IMR-90 (cell line): ENCODE results near the gene PCED1B. TPM values are rescaled to one million over a fixed set of nuclear protein-coding genes. Genes with fewer than 3 reads are reported as not detected.

Source experiments
- ATAC-seq: fragments of 200-7000 bp; cut with Tn5 transposase; 2 replicates; pipeline ENCODE4 v1.9.1; 2020; ENCODE audit warnings: low read depth, mild to moderate bottlenecking, moderate library complexity
- BruUV-seq: library from RNA; stranded (reverse); fragments of 400-500 nt; replicated peaks from 2 replicates; lab custom pipeline; 2021; lab: Mats Ljungman, UMichigan
- CTCF ChIA-PET: fragments of 300-600 bp; formaldehyde crosslinking; extraction: SDS; loops from one replicate; lab custom pipeline; 2021; ENCODE audit warnings: antibody characterized with exemption; lab: Yijun Ruan, JAX
- POLR2A ChIA-PET: fragments of 300-600 bp; sonication (Branson Sonifier 250); formaldehyde crosslinking; loops from one replicate; lab custom pipeline; 2022; ENCODE audit warnings: antibody characterized with exemption; ENCODE audit not compliant: unreplicated experiment; lab: Charles Lee
- DNase-seq: peaks from one replicate; pipeline ENCODE4 v3.0.0; 2013
- H2AFZ ChIP-seq: replicated peaks from 2 replicates; pipeline ENCODE3; 2013; ENCODE audit warnings: low read length, mild to moderate bottlenecking; ENCODE audit not compliant: poor library complexity
- H2AK5ac ChIP-seq: 2 replicates; pipeline ENCODE4 v1.6.1; 2013; ENCODE audit warnings: low read depth, low read length, inconsistent platforms
- H2AK9ac ChIP-seq: replicated peaks from 2 replicates; pipeline ENCODE3; 2013; ENCODE audit warnings: mild to moderate bottlenecking, low read depth, low read length, moderate library complexity; ENCODE audit not compliant: poor library complexity
- H2BK120ac ChIP-seq: 2 replicates; pipeline ENCODE4 v1.6.1; 2013; ENCODE audit warnings: low read depth, low read length, inconsistent platforms
- H2BK15ac ChIP-seq: 3 replicates; pipeline ENCODE4 v1.6.1; 2013; ENCODE audit warnings: low read depth, low read length, inconsistent platforms
- H2BK20ac ChIP-seq: 2 replicates; pipeline ENCODE4 v1.6.1; 2013; ENCODE audit warnings: low read depth, mild to moderate bottlenecking, inconsistent platforms, low read length, moderate library complexity
- H2BK5ac ChIP-seq: 2 replicates; pipeline ENCODE4 v1.6.1; 2013; ENCODE audit warnings: mild to moderate bottlenecking, low read depth, low read length, inconsistent platforms; ENCODE audit not compliant: poor library complexity, severe bottlenecking
- H3K14ac ChIP-seq: replicated peaks from 2 replicates; pipeline ENCODE4 v1.6.1; 2013; ENCODE audit warnings: low read depth, low read length, inconsistent platforms
- H3K18ac ChIP-seq: 2 replicates; pipeline ENCODE4 v1.6.1; 2013; ENCODE audit warnings: low read depth, low read length, control low read depth
- H3K23ac ChIP-seq: 2 replicates; pipeline ENCODE4 v1.6.1; 2013; ENCODE audit warnings: low read depth, low read length, inconsistent platforms
- H3K27ac ChIP-seq: 2 replicates; pipeline ENCODE4 v1.5.1; 2013; ENCODE audit warnings: mild to moderate bottlenecking, control low read depth, low read length; ENCODE audit not compliant: insufficient read depth
- H3K27me3 ChIP-seq: 2 replicates; pipeline ENCODE4 v1.6.1; 2013; ENCODE audit warnings: low read length; ENCODE audit not compliant: control insufficient read depth, insufficient read depth
- H3K36me3 ChIP-seq: 2 replicates; pipeline ENCODE4 v1.6.1; 2013; ENCODE audit warnings: low read length, mixed read lengths; ENCODE audit not compliant: control insufficient read depth, insufficient read depth
- H3K4ac ChIP-seq: 2 replicates; pipeline ENCODE4 v1.6.1; 2013; ENCODE audit warnings: low read depth, low read length, inconsistent platforms
- H3K4me1 ChIP-seq: 2 replicates; pipeline ENCODE4 v1.6.1; 2013; ENCODE audit warnings: low read length, mixed read lengths; ENCODE audit not compliant: control insufficient read depth, insufficient read depth
- H3K4me2 ChIP-seq: 2 replicates; pipeline ENCODE4 v1.6.1; 2013; ENCODE audit warnings: low read depth, mild to moderate bottlenecking, control low read depth, low read length, moderate library complexity
- H3K4me3 ChIP-seq: 2 replicates; pipeline ENCODE4 v1.5.1; 2013; ENCODE audit warnings: low read depth, mild to moderate bottlenecking, control low read depth, low read length, moderate library complexity; ENCODE audit not compliant: insufficient read depth
- H3K56ac ChIP-seq: 2 replicates; pipeline ENCODE4 v1.6.1; 2013; ENCODE audit warnings: low read length, inconsistent platforms; ENCODE audit not compliant: insufficient read depth; ENCODE audit errors: extremely low read depth
- H3K79me1 ChIP-seq, 2 experiments: 2 replicates each; pipeline ENCODE4 v1.6.1; 2013; ENCODE audit warnings: low read length in 2 of 2, inconsistent platforms in 1 of 2, low read depth in 1 of 2
- H3K9ac ChIP-seq: 2 replicates; pipeline ENCODE4 v1.6.1; 2013; ENCODE audit warnings: low read depth, low read length, control low read depth
- H3K9me1 ChIP-seq: 2 replicates; pipeline ENCODE4 v1.6.1; 2013; ENCODE audit warnings: low read length, inconsistent platforms; ENCODE audit not compliant: insufficient read depth
- H3K9me3 ChIP-seq: 2 replicates; pipeline ENCODE4 v1.6.1; 2013; ENCODE audit warnings: low read length; ENCODE audit not compliant: control insufficient read depth, insufficient read depth
- H4K20me1 ChIP-seq: 2 replicates; pipeline ENCODE4 v1.6.1; 2013; ENCODE audit warnings: low read length, inconsistent platforms; ENCODE audit not compliant: insufficient read depth
- H4K5ac ChIP-seq: 2 replicates; pipeline ENCODE4 v1.6.1; 2013; ENCODE audit warnings: mild to moderate bottlenecking, low read depth, low read length, control low read depth
- H4K8ac ChIP-seq, 2 experiments: 2 replicates each; pipeline ENCODE4 v1.6.1; 2013; ENCODE audit warnings: low read depth in 2 of 2, low read length in 2 of 2, control low read depth in 1 of 2, inconsistent platforms in 1 of 2
- H4K91ac ChIP-seq: 2 replicates; pipeline ENCODE4 v1.6.1; 2013; ENCODE audit warnings: low read depth, low read length, inconsistent platforms; ENCODE audit not compliant: insufficient read depth
- BHLHE40 ChIP-seq: fragments of 150-350 bp; IDR thresholded peaks from 2 replicates; pipeline ENCODE4 v1.6.1; 2016; ENCODE audit warnings: mild to moderate bottlenecking, low read depth, low read length
- CEBPB ChIP-seq: IDR thresholded peaks from 2 replicates; pipeline ENCODE4 v1.6.1; 2012; ENCODE audit warnings: low read depth, low read length, improper control_type of control experiment
- CHD1 ChIP-seq: IDR thresholded peaks from 2 replicates; pipeline ENCODE4 v1.6.1; 2012; ENCODE audit warnings: low read depth, low read length, improper control_type of control experiment
- CTCF ChIP-seq: conservative IDR thresholded peaks from 2 replicates; pipeline ENCODE4 v1.5.1; 2012; ENCODE audit warnings: mild to moderate bottlenecking, low read depth, low read length, improper control_type of control experiment
- ELK1 ChIP-seq: fragments of 150-350 bp; IDR thresholded peaks from 2 replicates; pipeline ENCODE4 v1.6.1; 2016; ENCODE audit warnings: low read depth, mild to moderate bottlenecking, low read length, moderate library complexity, borderline replicate concordance
- FOS ChIP-seq: fragments of 150-350 bp; IDR thresholded peaks from 2 replicates; pipeline ENCODE4 v1.6.1; 2016; ENCODE audit warnings: low read depth, low read length
- MAFK ChIP-seq: IDR thresholded peaks from 2 replicates; pipeline ENCODE4 v1.6.1; 2012; ENCODE audit warnings: low read depth, low read length, improper control_type of control experiment
- MAZ ChIP-seq: IDR thresholded peaks from 2 replicates; pipeline ENCODE4 v1.6.1; 2012; ENCODE audit warnings: low read depth, mild to moderate bottlenecking, low read length, improper control_type of control experiment, moderate library complexity, borderline replicate concordance
- MXI1 ChIP-seq: IDR thresholded peaks from 2 replicates; pipeline ENCODE4 v1.6.1; 2012; ENCODE audit warnings: low read depth, mild to moderate bottlenecking, low read length, moderate library complexity, borderline replicate concordance
- NFE2L2 ChIP-seq: fragments of 150-350 bp; IDR thresholded peaks from 2 replicates; pipeline ENCODE4 v1.6.1; 2016; ENCODE audit warnings: low read depth, mild to moderate bottlenecking, low read length
- POLR2A ChIP-seq: IDR thresholded peaks from 2 replicates; pipeline ENCODE4 v1.6.1; 2012; ENCODE audit warnings: mild to moderate bottlenecking, low read depth, low read length
- RAD21 ChIP-seq: IDR thresholded peaks from 2 replicates; pipeline ENCODE4 v1.6.1; 2012; ENCODE audit warnings: low read length, improper control_type of control experiment
- RCOR1 ChIP-seq: IDR thresholded peaks from 2 replicates; pipeline ENCODE4 v1.6.1; 2012; ENCODE audit warnings: mild to moderate bottlenecking, low read length, improper control_type of control experiment; ENCODE audit not compliant: insufficient replicate concordance
- RFX5 ChIP-seq: IDR thresholded peaks from 2 replicates; pipeline ENCODE4 v1.8.0; 2012; ENCODE audit warnings: low read depth, mild to moderate bottlenecking, low read length, moderate library complexity
- SMC3 ChIP-seq: fragments of 150-350 bp; IDR thresholded peaks from 2 replicates; pipeline ENCODE4 v1.6.1; 2016; ENCODE audit warnings: low read depth, mild to moderate bottlenecking, antibody characterized with exemption, low read length, moderate library complexity
- USF2 ChIP-seq: fragments of 150-350 bp; IDR thresholded peaks from 2 replicates; pipeline ENCODE4 v1.6.1; 2017; ENCODE audit warnings: mild to moderate bottlenecking, antibody characterized with exemption, low read length, low read depth
- WGBS, 2 experiments: methylation state at CpG; one replicate each; pipeline versions ENCODE4 v1.1.5 to v1.1.7; 2013; ENCODE audit warnings: missing lambda C conversion rate in 2 of 2; ENCODE audit not compliant: insufficient read length in 1 of 2; ENCODE audit errors: extremely low coverage in 2 of 2; 5-methylcytosine and 5-hydroxymethylcytosine counted together
- dilution Hi-C: fragments of 300-500 bp; cut with HindIII; formaldehyde crosslinking; loops from one replicate; pipeline ENCODE4 v1.14.3; 2018; ENCODE audit warnings: low sequenced_read_pairs; ENCODE audit not compliant: unreplicated experiment
- in situ Hi-C: fragments of 300-500 bp; cut with MboI; formaldehyde crosslinking; loops from 3 replicates; pipeline ENCODE4 v1.14.3; 2019; ENCODE audit warnings: low sequenced_read_pairs, inconsistent platforms, mixed read lengths
- intact Hi-C: fragments of 100-400 bp; cut with micrococcal nuclease; formaldehyde crosslinking; loops from 2 replicates; pipeline ENCODE4 v1.10.0; 2022
- polyA plus RNA-seq, 3 experiments: library from polyadenylated mRNA; depleted of rRNA; stranded (reverse); fragments of >200 nt; gene quantifications; 2 replicates each; pipeline ENCODE4 v1.2.3, GENCODE V29; 2012; ENCODE audit warnings: low replicate concordance in 1 of 3
- total RNA-seq: library from RNA; depleted of rRNA; stranded (reverse); fragments of >200 nt; gene quantifications from 2 replicates; pipeline ENCODE4 v1.2.3, GENCODE V29; 2012

PCED1B gene
- total and polyA plus RNA-seq, 2 of the 4 experiments (the other 2 are of a cell fraction), result 0.36 to 2.6 TPM

GRCh38 chr12:47114481-47114892 is 35.1 kb downstream of the PCED1B start:
- CTCF ChIA-PET, result no interaction called here
- TF ChIP-seq CHD1, result no peak
- no peak for TF ChIP-seq RFX5
- no peak for TF ChIP-seq RAD21
- no peak for TF ChIP-seq FOS
- TF ChIP-seq CEBPB, result no peak
- TF ChIP-seq MAZ, result no peak
- TF ChIP-seq MXI1, result no peak
- no peak for TF ChIP-seq NFE2L2
- TF ChIP-seq USF2, result no peak
- no peak for TF ChIP-seq ELK1
- TF ChIP-seq MAFK, result no peak
- TF ChIP-seq SMC3, result no peak
- no peak for TF ChIP-seq POLR2A
- TF ChIP-seq BHLHE40, result no peak
- TF ChIP-seq RCOR1, result no peak
- TF ChIP-seq CTCF, result no peak
- H2BK5ac ChIP-seq, result no peak overlapping the region

More at GRCh38 chr12:47114481-47114892, 35.1 kb downstream of the PCED1B start:
- no TSS peak for BruUV-seq
- Histone ChIP-seq H2BK20ac (0 out of 2 replicates have a peak overlapping the region, but pooled peaks have one; percentile 23), H4K8ac (peak overlapping the region in 1 of 2 experiments; percentile 8; a peak in 1 of 4 replicates), H3K14ac (no peak overlapping the region), H3K4me1 (no peaks in the 10 kb centered on the region), H3K56ac (no peak overlapping the region), H3K9me1 (no peaks in the 10 kb centered on the region), H3K9ac (no peak overlapping the region), H3K79me1 (peaks cover 0 to 3% of the 10 kb centered on the region in 2 experiments; a peak in 1 of 4 replicates), H3K4ac (0 out of 2 replicates have a peak overlapping the region, but pooled peaks have one; percentile 3), H3K9me3 (no peaks in the 10 kb centered on the region), H2BK15ac (no peak overlapping the region), H2AFZ (no peak overlapping the region), H3K27ac (no peak overlapping the region), H4K20me1 (no peaks in the 10 kb centered on the region), H4K91ac (no peak overlapping the region), H3K4me3 (no peak overlapping the region), H3K27me3 (no peaks in the 10 kb centered on the region), H3K4me2 (no peak overlapping the region), H3K23ac (no peak overlapping the region), H4K5ac (no peak overlapping the region), H2BK120ac (no peak overlapping the region), H3K36me3 (no peaks in the 10 kb centered on the region), H2AK5ac (no peak overlapping the region), H3K18ac (no peak overlapping the region), H2AK9ac (no peak overlapping the region)
- in situ Hi-C loops (no loop called here), dilution Hi-C loops (no loop called here), intact Hi-C loops (no loop called here)
- WGBS, 2 experiments, result no CpG with 5 or more reads among the region's 5 CpGs
- DNase-seq, result no peak
- POLR2A ChIA-PET, result no interaction called here
- ATAC-seq, result no peak
